NCI-H748 (cell line): ENCODE data around the gene ERN2.
"Not testable (repeated sequence)": the region's sequence is repeated elsewhere in the genome, so short reads cannot be mapped to it uniquely, and the experiment has no call there.

ENCODE experiments used
- DNase-seq: peaks from one replicate; lab custom pipeline; 2025; ENCODE audit not compliant: unreplicated experiment; lab: John Stamatoyannopoulos, UW

The ERN2 gene

GRCh38 chr16:23712976-23713375 is at the start of gene ERN2:
Gene ERN2 (minus strand): TSS chr16:23713222. CDS start chr16:23713187, 35 bp downstream.
- DNase-seq, result no peak

- no peak for DNase-seq
Observed at GRCh38 chr16:23757937-23758619, 45.1 kb upstream of the ERN2 start.

GRCh38 chr16:23757116-23757515 is 44.1 kb upstream of the ERN2 start:
- no peak for DNase-seq

DNA sequence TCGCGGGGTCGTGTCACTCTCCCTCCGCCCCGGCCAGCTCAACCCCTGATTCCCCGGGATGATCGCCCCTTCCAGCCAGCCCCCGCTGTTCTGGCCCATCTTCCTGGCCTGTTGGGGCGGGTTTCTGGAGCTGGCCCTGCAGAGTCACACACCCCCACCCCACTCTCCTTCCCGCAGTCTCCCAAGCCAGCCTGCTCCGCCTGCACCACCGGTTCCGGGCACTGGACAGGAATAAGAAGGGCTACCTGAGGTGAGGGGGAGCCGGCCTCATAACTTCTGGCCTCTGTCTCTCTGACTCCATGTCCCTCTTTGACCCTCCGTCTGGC is 42.4 kb upstream of the ERN2 start:
- DNase-seq, result no peak

GRCh38 chr16:23754594-23755483 is 41.8 kb upstream of the ERN2 start, which contains the start of gene CHP2:
Gene CHP2 (plus strand): TSS chr16:23755026. CDS start chr16:23755050, 24 bp downstream.
- DNase-seq, result peak; percentile 11

DNA sequence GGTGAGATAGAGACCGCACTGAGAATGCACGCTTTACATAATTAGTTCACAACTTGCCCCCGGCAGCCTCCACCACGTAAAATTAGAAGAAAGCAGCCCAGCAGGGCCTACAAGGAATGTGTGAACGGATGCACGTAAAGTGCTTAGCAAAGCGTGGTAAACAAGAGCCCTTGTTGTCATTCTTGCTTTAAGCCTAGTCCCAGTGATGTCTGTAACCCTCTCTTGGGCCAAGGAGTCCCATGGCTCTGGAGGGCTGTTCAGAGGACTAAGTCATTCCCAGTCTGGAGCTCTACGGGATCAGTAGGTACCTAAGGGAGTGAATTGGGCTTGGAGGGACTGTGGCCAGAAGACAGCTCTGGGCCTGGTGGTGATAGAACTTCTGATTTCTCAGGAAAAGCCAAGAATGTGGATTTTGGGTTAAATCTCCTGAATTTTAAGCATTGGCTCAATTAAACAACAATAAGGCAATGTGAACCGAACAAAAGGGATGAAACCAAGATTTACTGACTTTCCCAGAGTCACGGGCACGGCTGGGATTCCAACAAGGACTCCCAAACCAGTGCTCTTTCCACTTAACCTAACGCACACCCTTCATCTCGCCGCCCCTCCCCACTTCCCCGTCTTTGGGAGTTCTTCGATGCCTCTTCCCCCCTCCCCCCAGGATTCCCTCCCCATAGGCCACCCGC is 41.0 kb upstream of the ERN2 start:
- DNase-seq, result no peak

GRCh38 chr16:23751053-23751452 is 38.0 kb upstream of the ERN2 start:
- DNase-seq, result not testable (repeated sequence)

GRCh38 chr16:23748630-23749029 is 35.6 kb upstream of the ERN2 start:
- DNase-seq, result no peak

- DNase-seq, result no peak
Observed at GRCh38 chr16:23745263-23745662, 32.2 kb upstream of the ERN2 start.

GRCh38 chr16:23742766-23743165 is 29.7 kb upstream of the ERN2 start:
- DNase-seq, result no peak

GRCh38 chr16:23741675-23742303 is 28.8 kb upstream of the ERN2 start:
- no peak for DNase-seq

- DNase-seq, result no peak
Observed at GRCh38 chr16:23739516-23739915, 26.5 kb upstream of the ERN2 start.

DNA sequence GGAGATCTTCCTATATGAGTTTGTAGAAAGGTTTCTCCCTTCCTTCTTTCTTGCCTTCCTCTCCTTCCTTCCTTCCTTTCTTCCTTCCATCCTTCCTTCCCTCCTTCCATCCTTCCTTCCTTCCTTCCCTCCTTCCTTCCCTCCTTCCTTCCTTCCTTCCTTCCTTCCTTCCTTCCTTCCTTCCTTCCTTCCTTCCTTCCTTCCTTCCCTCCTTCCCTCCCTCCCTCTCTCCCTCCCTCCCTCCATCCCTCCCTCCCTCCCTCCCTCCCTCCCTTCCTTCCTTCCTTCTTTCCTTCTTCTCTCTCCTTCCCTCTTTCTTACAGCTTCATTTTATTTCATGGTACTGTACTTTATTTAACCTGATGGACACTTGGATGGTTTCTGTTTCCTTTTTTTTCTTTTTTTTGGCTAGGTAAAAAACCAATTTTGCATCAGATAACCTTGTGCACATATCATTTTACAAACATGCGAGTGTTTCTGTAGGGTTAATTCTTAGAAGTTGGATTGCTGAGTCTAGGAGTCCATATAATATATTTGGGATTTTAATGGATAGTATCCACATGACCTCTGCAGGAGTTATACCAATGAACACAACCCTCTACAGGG is 24.5 kb upstream of the ERN2 start:
- DNase-seq, result not testable (repeated sequence)

DNA sequence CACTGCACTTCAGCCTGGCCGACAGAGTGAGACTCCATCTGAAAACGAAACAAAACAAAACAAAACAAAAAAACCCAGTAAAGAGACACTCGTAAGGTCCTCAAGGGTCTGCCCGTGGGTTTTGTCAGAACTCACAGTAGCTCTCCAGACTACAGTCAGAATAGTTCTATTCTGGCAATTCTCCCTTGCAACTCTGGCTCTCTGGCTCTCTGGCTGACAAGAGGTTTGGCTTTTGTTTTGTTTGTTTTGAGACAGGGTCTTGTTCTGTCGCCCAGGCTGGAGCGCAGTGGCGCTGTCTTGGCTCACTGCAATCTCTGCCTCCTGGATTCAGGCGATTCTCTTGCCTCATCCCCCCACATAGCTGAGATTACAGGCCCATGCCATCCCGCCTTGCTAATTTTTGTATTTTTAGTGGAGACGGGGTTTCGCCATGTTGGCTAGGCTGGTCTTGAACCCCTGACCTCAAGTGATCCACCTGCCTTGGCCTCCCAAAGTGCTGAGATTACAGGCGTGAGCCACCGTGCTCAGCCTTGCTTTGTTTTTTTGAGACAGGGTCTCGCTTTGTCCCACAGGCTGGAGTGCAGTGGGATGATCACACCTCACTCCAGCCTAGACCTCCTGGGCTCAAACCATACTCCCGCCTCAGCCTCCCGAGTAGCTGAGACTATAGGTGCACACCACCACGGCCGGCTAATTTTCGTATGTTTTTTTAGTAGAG is 21.3 kb upstream of the ERN2 start:
- no peak for DNase-seq

DNA sequence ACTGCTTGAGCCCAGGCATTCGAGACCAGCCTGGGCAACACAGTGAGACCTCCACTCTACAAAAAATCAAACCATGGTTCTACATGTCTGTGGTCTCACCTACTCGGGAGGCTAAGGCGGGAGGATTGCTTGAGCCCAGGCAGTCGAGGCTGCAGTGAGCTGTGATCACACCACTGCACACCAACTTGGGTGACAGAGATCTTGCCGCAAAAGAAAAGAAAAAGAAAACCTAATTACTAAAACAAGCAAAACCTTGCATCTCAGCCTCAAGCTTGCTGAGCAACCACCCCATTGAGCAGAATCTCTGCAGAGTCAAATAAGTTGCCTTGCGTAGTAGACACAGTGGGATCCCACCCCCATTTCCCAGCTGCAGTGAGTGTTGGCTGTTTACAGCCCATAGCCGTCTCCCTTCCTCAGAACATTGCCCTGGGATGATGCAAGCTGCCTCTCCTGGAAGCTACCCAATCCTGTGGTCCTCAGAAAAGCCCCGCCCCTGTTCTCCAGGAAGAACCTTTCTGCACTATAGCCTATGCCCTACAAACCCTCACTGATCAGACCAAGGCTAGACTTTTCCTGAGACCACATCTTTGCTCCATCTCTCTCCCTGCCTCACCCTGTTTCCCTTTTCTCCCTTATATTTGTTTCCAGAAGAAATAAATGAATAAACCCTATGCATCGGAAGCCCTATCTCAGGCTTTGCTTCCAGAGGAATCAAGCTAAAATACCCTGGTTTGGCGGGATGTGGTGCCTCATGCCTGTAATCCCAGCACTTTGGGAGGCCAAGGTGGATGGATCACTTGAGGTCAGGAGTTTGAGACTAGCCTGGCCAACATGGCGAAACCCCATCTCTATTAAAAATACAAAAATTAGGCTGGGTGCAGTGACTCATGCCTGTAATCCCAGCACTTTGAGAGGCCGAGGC is 16.7 kb upstream of the ERN2 start:
- peak; percentile 1 for DNase-seq

- DNase-seq, result no peak
Observed at GRCh38 chr16:23728112-23728477, 15.1 kb upstream of the ERN2 start.

GRCh38 chr16:23726710-23727109 is 13.7 kb upstream of the ERN2 start:
- DNase-seq, result no peak

DNA sequence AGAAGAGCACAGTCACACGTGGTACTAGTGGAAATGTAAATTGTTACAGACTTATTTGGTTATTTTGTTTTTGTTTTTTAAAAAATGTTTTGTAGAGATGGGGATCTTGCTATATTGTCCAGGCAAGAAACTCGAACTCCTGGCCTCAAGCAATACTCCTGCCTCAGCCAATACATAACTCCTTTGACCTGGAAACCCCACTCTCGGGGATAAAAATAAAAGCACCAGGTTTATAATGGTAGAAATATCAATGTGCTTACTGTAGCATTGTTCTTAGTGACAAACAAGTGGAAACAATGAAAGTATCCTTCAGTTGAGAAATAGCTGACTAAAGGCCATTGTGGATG is 11.7 kb upstream of the ERN2 start:
- DNase-seq, result no peak

GRCh38 chr16:23724096-23724784 is 11.2 kb upstream of the ERN2 start:
- DNase-seq, result no peak
